Astrocyte of the cerebellum (primary cell): ENCODE results near the gene ELN.

Source experiments
- DNase-seq: peaks from one replicate; pipeline ENCODE4 v3.0.0-alpha.2; 2011; ENCODE audit warnings: low read depth
- H3K4me3 ChIP-seq: 2 replicates; pipeline ENCODE4 v1.5.1; 2011; ENCODE audit warnings: mild to moderate bottlenecking, low read depth, low read length, moderate library complexity
- in situ Hi-C: cut with HindIII; loops from 2 replicates; pipeline ENCODE4 v1.10.0; 2017; ENCODE audit warnings: low sequenced_read_pairs
- TF ChIP-seq, protein P1 (sequence below): IDR thresholded peaks from 2 replicates; pipeline ENCODE4 v1.5.1; 2012; ENCODE audit warnings: low read length, low read depth, moderate library complexity, mild to moderate bottlenecking; ENCODE audit errors: missing control alignments

ELN gene

DNA sequence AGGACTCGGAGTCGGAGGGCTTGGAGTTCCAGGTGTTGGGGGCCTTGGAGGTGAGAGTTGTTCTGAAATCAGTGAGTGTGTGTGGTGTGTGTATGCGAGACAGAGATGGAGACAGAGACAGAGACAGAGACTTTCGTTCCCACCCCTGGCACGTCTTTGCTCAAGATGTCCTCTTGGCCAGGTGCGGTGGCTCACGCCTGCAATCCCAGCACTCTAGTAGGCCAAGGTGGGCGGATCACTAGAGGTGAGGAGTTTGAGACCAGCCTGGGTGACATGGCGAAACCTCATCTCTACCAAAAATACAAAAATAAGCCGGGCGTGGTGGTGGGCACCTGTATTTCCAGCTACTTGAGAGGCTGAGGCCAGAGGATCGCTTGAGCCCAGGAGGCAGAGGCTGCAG, 35.7 kb downstream of the ELN start:
- in situ Hi-C loops, result loop anchor here (10.0 to 25.0 kb wide), 2 partner anchors 111 to 349 kb away; partner anchors contain the start of gene EIF4H
- TF ChIP-seq, protein P1, sequence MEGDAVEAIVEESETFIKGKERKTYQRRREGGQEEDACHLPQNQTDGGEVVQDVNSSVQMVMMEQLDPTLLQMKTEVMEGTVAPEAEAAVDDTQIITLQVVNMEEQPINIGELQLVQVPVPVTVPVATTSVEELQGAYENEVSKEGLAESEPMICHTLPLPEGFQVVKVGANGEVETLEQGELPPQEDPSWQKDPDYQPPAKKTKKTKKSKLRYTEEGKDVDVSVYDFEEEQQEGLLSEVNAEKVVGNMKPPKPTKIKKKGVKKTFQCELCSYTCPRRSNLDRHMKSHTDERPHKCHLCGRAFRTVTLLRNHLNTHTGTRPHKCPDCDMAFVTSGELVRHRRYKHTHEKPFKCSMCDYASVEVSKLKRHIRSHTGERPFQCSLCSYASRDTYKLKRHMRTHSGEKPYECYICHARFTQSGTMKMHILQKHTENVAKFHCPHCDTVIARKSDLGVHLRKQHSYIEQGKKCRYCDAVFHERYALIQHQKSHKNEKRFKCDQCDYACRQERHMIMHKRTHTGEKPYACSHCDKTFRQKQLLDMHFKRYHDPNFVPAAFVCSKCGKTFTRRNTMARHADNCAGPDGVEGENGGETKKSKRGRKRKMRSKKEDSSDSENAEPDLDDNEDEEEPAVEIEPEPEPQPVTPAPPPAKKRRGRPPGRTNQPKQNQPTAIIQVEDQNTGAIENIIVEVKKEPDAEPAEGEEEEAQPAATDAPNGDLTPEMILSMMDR, result no peak
- no peak for DNase-seq
- H3K4me3 ChIP-seq, result no peak overlapping the region

GRCh38 chr7:74064696-74065095, 36.7 kb downstream of the ELN start:
- no peak overlapping the region for H3K4me3 ChIP-seq
- DNase-seq, result no peak
- in situ Hi-C loops, result loop anchor here (10.0 to 25.0 kb wide), 2 partner anchors 110 to 348 kb away; partner anchors contain the start of gene EIF4H
- TF ChIP-seq, protein P1, result no peak

- H3K4me3 ChIP-seq, result no peak overlapping the region
- no peak for DNase-seq
- in situ Hi-C loops, result loop anchor here (10.0 to 25.0 kb wide), 2 partner anchors 108 to 346 kb away; partner anchors contain the start of gene EIF4H
- TF ChIP-seq, protein P1, result no peak
Measured at GRCh38 chr7:74066626-74067025, 38.7 kb downstream of the ELN start.

- in situ Hi-C loops, result loop anchor here (10.0 to 25.0 kb wide), 2 partner anchors 106 to 344 kb away; partner anchors contain the start of gene EIF4H
- TF ChIP-seq, protein P1, result no peak
- no peak overlapping the region for H3K4me3 ChIP-seq
- no peak for DNase-seq
Measured at GRCh38 chr7:74068378-74069085, 40.6 kb downstream of the ELN start.

GRCh38 chr7:74069086-74069541, 41.1 kb downstream of the ELN start:
- in situ Hi-C loops, result loop anchor here (10.0 to 25.0 kb wide), 2 partner anchors 106 to 343 kb away; partner anchors contain the start of gene EIF4H
- no peak for DNase-seq
- no peak overlapping the region for H3K4me3 ChIP-seq
- TF ChIP-seq, protein P1, result no peak

DNA sequence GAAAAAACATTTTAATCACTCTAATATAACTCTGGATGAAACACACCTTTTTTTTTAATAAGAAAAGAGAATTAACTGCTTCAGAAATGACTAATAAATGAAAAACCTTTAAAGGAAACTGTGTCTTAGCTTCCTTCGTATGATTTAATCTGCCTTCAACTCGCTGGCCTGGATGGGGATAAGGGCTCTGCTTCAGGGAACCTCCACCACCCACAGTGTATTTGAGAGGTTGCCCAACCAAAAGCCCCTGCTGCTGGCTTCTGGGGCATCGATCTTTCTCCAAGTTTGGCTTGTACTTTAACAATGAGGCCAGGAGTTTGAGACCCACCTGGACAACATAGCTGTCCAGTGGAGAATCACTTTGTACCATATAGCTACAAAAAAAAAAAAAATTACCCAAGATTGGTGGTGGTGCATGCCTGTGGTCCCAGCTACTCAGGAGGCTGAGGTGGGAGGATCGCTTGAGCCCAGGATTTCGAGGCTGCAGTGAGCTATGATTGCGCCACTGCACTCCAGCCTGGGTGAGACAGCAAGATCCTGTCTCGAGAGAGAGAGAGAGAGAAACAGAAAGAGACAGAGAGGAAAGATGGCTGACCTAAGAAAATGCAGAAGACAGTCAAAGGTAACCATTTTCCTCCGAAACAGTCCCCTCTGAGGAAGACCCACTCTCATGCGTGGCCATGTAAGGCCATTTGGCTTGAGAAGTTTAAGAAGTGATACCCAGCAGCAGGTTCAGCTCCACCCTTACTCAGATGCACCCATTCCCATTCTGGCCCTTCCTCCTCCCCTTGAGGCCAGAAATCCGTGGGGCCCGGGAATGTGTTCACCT, 42.0 kb downstream of the ELN start:
- H3K4me3 ChIP-seq, result no peak overlapping the region
- DNase-seq, result no peak
- in situ Hi-C loops, result loop anchor here (10.0 to 25.0 kb wide), 2 partner anchors 105 to 342 kb away; partner anchors contain the start of gene EIF4H
- TF ChIP-seq, protein P1, result no peak
